GM18868 (cell line): Measurements from ENCODE around the gene MYO5B.
A peak's percentile ranks its signal among the peaks of the same experiment; 100 is the strongest.
"Not testable (repeated sequence)": the region's sequence is repeated elsewhere in the genome, so short reads cannot be mapped to it uniquely, and the experiment has no call there.

Experiments used
- ATAC-seq: cut with Tn5 transposase; IDR thresholded peaks from one replicate; pipeline ENCODE4 v1.9.1; 2021; ENCODE audit warnings: mild to moderate bottlenecking, moderate library complexity; ENCODE audit not compliant: unreplicated experiment

The MYO5B gene

GRCh38 chr18:50194631-50195532 lies at the start of gene MYO5B:
TSS of gene MYO5B (minus strand) at chr18:50195147. CDS start at chr18:50194793, 354 bp downstream.
- peak; percentile 81 for ATAC-seq

- ATAC-seq = not testable (repeated sequence)
These were observed 46.8 kb upstream of the MYO5B start for GRCh38 chr18:50241768-50242167.

- ATAC-seq = no peak
These were observed 45.2 kb upstream of the MYO5B start for GRCh38 chr18:50240080-50240563.

GRCh38 chr18:50232419-50232818 lies 37.5 kb upstream of the MYO5B start:
- no peak for ATAC-seq

- no peak for ATAC-seq
These were observed 36.7 kb upstream of the MYO5B start for GRCh38 chr18:50231621-50232020.

- not testable (repeated sequence) for ATAC-seq
These were observed 25.3 kb upstream of the MYO5B start for GRCh38 chr18:50220249-50220648.

- peak; percentile 52 for ATAC-seq
These were observed 23.7 kb upstream of the MYO5B start for GRCh38 chr18:50218432-50219197.

- no peak for ATAC-seq
These were observed 14.4 kb upstream of the MYO5B start for GRCh38 chr18:50209311-50209710.

- no peak for ATAC-seq
These were observed 12.8 kb upstream of the MYO5B start for GRCh38 chr18:50207722-50208121.

- ATAC-seq = no peak
These were observed 9.1 kb upstream of the MYO5B start for GRCh38 chr18:50203801-50204604.

GRCh38 chr18:50201476-50202018 lies 6.6 kb upstream of the MYO5B start:
- no peak for ATAC-seq

- ATAC-seq = no peak
These were observed 5.0 kb upstream of the MYO5B start for GRCh38 chr18:50199921-50200320.

GRCh38 chr18:50199346-50199855 lies 4.5 kb upstream of the MYO5B start:
- ATAC-seq = no peak

GRCh38 chr18:50196261-50196660 lies 1.3 kb upstream of the MYO5B start:
- no peak for ATAC-seq

- no peak for ATAC-seq
These were observed 742 bp upstream of the MYO5B start for GRCh38 chr18:50195689-50196088.

GRCh38 chr18:50193796-50194630 lies 934 bp downstream of the MYO5B start:
- ATAC-seq = no peak

- ATAC-seq = no peak
These were observed 1.8 kb downstream of the MYO5B start for GRCh38 chr18:50192995-50193795.

- ATAC-seq = no peak
These were observed 4.0 kb downstream of the MYO5B start for GRCh38 chr18:50190926-50191325.

- no peak for ATAC-seq
These were observed 4.7 kb downstream of the MYO5B start for GRCh38 chr18:50190236-50190635.
